ENCODE data around the gene EFCAB6. TPM values are rescaled to one million over a fixed set of nuclear protein-coding genes. Genes with fewer than 3 reads are reported as not detected.

EFCAB6 gene
- total RNA-seq, 2 donors from 2014 or later: 0.12 to 1.3 TPM

- no peak for ATAC-seq
- Mint-ChIP-seq H3K4me3 (no peak overlapping the region), H3K36me3 (no peaks in the 10 kb centered on the region), H3K27me3 (no peaks in the 10 kb centered on the region), H3K4me1 (ENCODE audit: low read depth in 2 of 2) (no peaks in the 10 kb centered on the region), H3K9me3 (no peaks in the 10 kb centered on the region), H3K27ac (no peak overlapping the region)
- no peak for DNase-seq (ENCODE audit: low spot score)
Measured at GRCh38 chr22:43561415-43562178, 250.5 kb downstream of the EFCAB6 start.

- Mint-ChIP-seq H3K27me3 (peaks cover 0 to 2% of the 10 kb centered on the region in 2 donors), H3K4me3 (no peak overlapping the region), H3K4me1 (ENCODE audit: low read depth in 2 of 2) (no peaks in the 10 kb centered on the region), H3K9me3 (no peaks in the 10 kb centered on the region), H3K27ac (no peak overlapping the region), H3K36me3 (no peaks in the 10 kb centered on the region)
- DNase-seq (ENCODE audit: low spot score) (no peak), ATAC-seq (no peak)
Measured at GRCh38 chr22:43560651-43561050, 251.5 kb downstream of the EFCAB6 start.

- no peak overlapping the region for H3K4me3 Mint-ChIP-seq
- peaks cover 0 to 10% of the 10 kb centered on the region in 2 donors for H3K27me3 Mint-ChIP-seq
- no peak for DNase-seq (ENCODE audit: low spot score)
Measured at GRCh38 chr22:43555561-43556515, 256.3 kb downstream of the EFCAB6 start.

DNA sequence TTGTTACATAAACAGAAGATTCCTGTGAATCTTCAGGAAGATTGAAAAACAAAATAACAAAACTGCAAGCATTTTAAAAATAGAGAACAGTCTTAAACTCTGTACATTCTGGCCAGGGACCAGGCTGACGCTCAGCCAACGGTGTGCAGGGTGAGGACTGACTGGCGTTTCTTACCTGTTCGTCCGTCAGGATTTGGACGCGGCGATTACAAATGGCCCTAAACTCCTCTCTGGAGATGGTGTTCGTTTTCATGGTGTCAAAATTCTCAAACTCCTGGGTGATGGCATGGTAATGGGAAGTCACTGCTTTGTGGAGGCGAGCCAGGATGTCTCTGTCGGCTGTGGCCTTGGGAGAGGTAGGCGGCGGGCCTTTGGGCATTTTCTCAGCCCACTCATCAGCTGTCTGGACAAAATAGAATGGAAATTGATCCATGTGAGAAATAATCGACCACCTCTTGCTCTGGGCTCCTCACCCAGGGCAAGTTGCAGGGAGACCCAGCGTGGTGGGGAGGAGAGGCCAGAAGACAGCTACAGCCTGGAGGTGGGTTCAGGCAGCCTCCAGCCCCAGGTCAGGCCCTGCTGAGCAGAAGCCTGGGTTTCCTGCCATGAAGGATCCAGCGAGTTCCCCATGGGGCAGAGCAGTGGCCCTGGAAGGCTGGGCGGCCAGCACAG is 257.3 kb downstream of the EFCAB6 start:
- ATAC-seq: no peak
- no peaks in the 10 kb centered on the region for H3K4me1 Mint-ChIP-seq (ENCODE audit: low read depth in 2 of 2)
- no peak overlapping the region for H3K4me3 Mint-ChIP-seq

More at GRCh38 chr22:43555561-43556515, 256.3 kb downstream of the EFCAB6 start:
- H3K36me3 Mint-ChIP-seq: no peaks in the 10 kb centered on the region
- no peak overlapping the region for H3K27ac Mint-ChIP-seq
- ATAC-seq: peak; percentile 9 to 36
- H3K4me1 Mint-ChIP-seq (ENCODE audit: low read depth in 2 of 2): no peaks in the 10 kb centered on the region
- no peaks in the 10 kb centered on the region for H3K9me3 Mint-ChIP-seq

GRCh38 chr22:43554259-43554636 is 257.9 kb downstream of the EFCAB6 start:
- no peaks in the 10 kb centered on the region for H3K9me3 Mint-ChIP-seq
- no peak for DNase-seq (ENCODE audit: low spot score)
- H3K4me3 Mint-ChIP-seq: no peak overlapping the region
- H3K36me3 Mint-ChIP-seq: no peaks in the 10 kb centered on the region
- no peak overlapping the region for H3K27ac Mint-ChIP-seq
- H3K27me3 Mint-ChIP-seq: peaks cover 0 to 10% of the 10 kb centered on the region in 2 donors
- no peak for ATAC-seq
- no peaks in the 10 kb centered on the region for H3K4me1 Mint-ChIP-seq (ENCODE audit: low read depth in 2 of 2)

More for the DNA sequence above, 257.3 kb downstream of the EFCAB6 start:
- H3K9me3 Mint-ChIP-seq: no peaks in the 10 kb centered on the region
- peaks cover 0 to 10% of the 10 kb centered on the region in 2 donors for H3K27me3 Mint-ChIP-seq
- DNase-seq (ENCODE audit: low spot score): no peak
- no peak overlapping the region for H3K27ac Mint-ChIP-seq
- no peaks in the 10 kb centered on the region for H3K36me3 Mint-ChIP-seq

- no peaks in the 10 kb centered on the region for H3K36me3 Mint-ChIP-seq
- ATAC-seq (peak in 1 of 2 donors; percentile 60), DNase-seq (ENCODE audit: low spot score) (no peak)
- H3K9me3 Mint-ChIP-seq: no peaks in the 10 kb centered on the region
- H3K4me3 Mint-ChIP-seq: no peak overlapping the region
- H3K27ac Mint-ChIP-seq: no peak overlapping the region
- H3K27me3 Mint-ChIP-seq: peaks cover 0 to 10% of the 10 kb centered on the region in 2 donors
- no peaks in the 10 kb centered on the region for H3K4me1 Mint-ChIP-seq (ENCODE audit: low read depth in 2 of 2)
Measured at GRCh38 chr22:43553451-43554258, 258.4 kb downstream of the EFCAB6 start.

GRCh38 chr22:43550672-43551071 is 261.4 kb downstream of the EFCAB6 start:
- H3K9me3 Mint-ChIP-seq: no peaks in the 10 kb centered on the region
- H3K36me3 Mint-ChIP-seq: no peaks in the 10 kb centered on the region
- H3K27ac Mint-ChIP-seq: no peak overlapping the region
- H3K27me3 Mint-ChIP-seq: peaks cover 0 to 12% of the 10 kb centered on the region in 2 donors
- H3K4me3 Mint-ChIP-seq: no peak overlapping the region
- H3K4me1 Mint-ChIP-seq (ENCODE audit: low read depth in 2 of 2): no peaks in the 10 kb centered on the region
- DNase-seq (ENCODE audit: low spot score) (no peak), ATAC-seq (no peak)

DNA sequence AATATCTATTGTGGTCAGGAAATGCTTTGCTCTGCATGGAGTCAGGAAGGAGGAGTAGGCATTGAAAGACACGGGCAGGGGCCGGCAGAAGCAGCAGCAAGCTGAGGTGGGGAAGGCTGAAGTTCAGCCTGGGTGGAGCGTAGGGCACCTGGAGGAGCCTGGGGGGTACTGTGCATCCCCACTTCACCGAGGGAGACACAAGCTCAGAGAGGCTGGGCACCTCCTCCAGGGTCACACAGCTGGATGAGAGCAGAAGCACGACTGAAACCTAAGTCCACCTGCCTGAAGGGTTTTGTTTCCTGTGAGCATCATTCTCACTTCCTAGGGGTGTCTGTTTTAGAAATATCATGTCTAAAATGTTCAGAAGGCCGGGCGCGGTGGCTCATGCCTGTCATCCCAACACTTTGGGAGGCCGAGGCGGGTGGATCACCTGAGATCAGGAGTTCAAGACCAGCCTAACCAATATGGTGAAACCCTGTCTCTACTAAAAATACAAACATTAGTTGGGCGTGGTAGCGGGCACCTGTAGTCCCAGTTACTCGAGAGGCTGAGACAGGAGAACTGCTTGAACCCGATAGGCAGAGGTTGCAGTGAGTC is 262.0 kb downstream of the EFCAB6 start:
- Mint-ChIP-seq H3K27me3 (peaks cover 0 to 8% of the 10 kb centered on the region in 2 donors), H3K4me1 (ENCODE audit: low read depth in 2 of 2) (no peaks in the 10 kb centered on the region), H3K4me3 (no peak overlapping the region), H3K36me3 (no peaks in the 10 kb centered on the region), H3K9me3 (no peaks in the 10 kb centered on the region), H3K27ac (no peak overlapping the region)
- no peak for ATAC-seq
- DNase-seq (ENCODE audit: low spot score): no peak

DNA sequence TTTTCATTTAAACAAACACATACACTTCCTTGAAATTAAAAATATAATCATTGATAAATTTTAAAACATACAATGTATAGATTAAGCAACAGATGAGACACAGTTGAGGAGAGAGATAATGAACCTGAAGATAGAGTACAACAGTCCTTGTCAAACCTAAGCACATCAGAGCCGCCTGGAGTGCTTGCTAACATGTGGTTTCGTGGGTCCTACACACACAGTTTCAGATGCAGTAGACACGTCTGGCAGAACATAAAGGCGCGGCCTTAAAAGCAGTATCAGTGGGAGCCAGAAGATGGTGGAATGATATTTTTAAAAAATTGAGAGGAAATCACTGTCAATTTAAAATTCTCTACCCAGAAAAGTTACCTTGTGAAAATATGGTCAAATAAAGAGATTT is 265.9 kb downstream of the EFCAB6 start:
- ATAC-seq: no peak
- H3K4me1 Mint-ChIP-seq (ENCODE audit: low read depth in 2 of 2): no peaks in the 10 kb centered on the region
- no peak overlapping the region for H3K4me3 Mint-ChIP-seq

DNA sequence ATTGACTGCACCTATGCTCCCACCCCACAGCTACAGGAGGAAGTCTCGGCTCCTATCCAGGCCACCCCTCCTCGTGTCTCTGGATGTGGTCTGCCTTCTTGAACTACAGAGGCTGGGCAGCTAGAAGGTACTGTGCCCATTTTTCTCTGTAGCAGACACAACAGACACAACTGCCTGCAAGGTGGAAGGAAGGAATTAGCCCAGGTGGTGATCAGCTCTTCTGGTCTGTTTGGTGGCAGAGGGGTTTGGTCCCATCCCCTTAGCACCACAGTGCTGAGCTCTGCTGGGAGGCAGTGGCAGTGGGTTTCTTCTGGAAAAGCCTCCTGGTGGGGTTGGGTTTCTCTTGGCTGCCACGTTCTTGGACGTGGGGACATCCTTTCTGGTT is 267.8 kb downstream of the EFCAB6 start:
- no peaks in the 10 kb centered on the region for H3K36me3 Mint-ChIP-seq
- no peaks in the 10 kb centered on the region for H3K4me1 Mint-ChIP-seq (ENCODE audit: low read depth in 2 of 2)
- no peak overlapping the region for H3K27ac Mint-ChIP-seq
- H3K4me3 Mint-ChIP-seq: no peak overlapping the region
- no peak for ATAC-seq
- H3K27me3 Mint-ChIP-seq: peaks cover 0 to 12% of the 10 kb centered on the region in 2 donors
- no peak for DNase-seq (ENCODE audit: low spot score)
- H3K9me3 Mint-ChIP-seq: no peaks in the 10 kb centered on the region

More for the DNA sequence above, 265.9 kb downstream of the EFCAB6 start:
- no peaks in the 10 kb centered on the region for H3K36me3 Mint-ChIP-seq
- DNase-seq (ENCODE audit: low spot score): no peak
- H3K27me3 Mint-ChIP-seq: peaks cover 0 to 12% of the 10 kb centered on the region in 2 donors
- H3K27ac Mint-ChIP-seq: no peak overlapping the region
- H3K9me3 Mint-ChIP-seq: no peaks in the 10 kb centered on the region

GRCh38 chr22:43543522-43544288 is 268.4 kb downstream of the EFCAB6 start:
- no peak overlapping the region for H3K4me3 Mint-ChIP-seq
- no peaks in the 10 kb centered on the region for H3K36me3 Mint-ChIP-seq
- ATAC-seq (peak in 1 of 2 donors; percentile 24), DNase-seq (ENCODE audit: low spot score) (no peak)
- peaks cover 0 to 12% of the 10 kb centered on the region in 2 donors for H3K27me3 Mint-ChIP-seq
- no peaks in the 10 kb centered on the region for H3K4me1 Mint-ChIP-seq (ENCODE audit: low read depth in 2 of 2)
- H3K9me3 Mint-ChIP-seq: no peaks in the 10 kb centered on the region
- H3K27ac Mint-ChIP-seq: no peak overlapping the region

Measured in natural killer cell treated with Interleukin-12 subunit alpha and Interleukin-12 subunit beta and Interleukin-15 and Interleukin-18, amount 100 ng/mL, for 72 hours (primary cell).